HG03045 (cell line): Measurements from ENCODE around the gene PBRM1.
"Not testable (repeated sequence)": the region's sequence is repeated elsewhere in the genome, so short reads cannot be mapped to it uniquely, and the experiment has no call there.

Experiments
- ATAC-seq: cut with Tn5 transposase; IDR thresholded peaks from one replicate; pipeline ENCODE4 v1.9.1; 2021; ENCODE audit warnings: mild to moderate bottlenecking, moderate library complexity; ENCODE audit not compliant: unreplicated experiment

The PBRM1 gene

GRCh38 chr3:52704611-52705437, 19.1 kb upstream of the PBRM1 start:
- no peak for ATAC-seq

- no peak for ATAC-seq
These were observed 17.6 kb upstream of the PBRM1 start for GRCh38 chr3:52703341-52703740.

GRCh38 chr3:52697632-52697965, 11.9 kb upstream of the PBRM1 start:
- no peak for ATAC-seq

GRCh38 chr3:52696830-52697631, 11.3 kb upstream of the PBRM1 start:
- no peak for ATAC-seq

- ATAC-seq, result no peak
These were observed 10.3 kb upstream of the PBRM1 start for GRCh38 chr3:52695798-52696671.

GRCh38 chr3:52694528-52695189, 8.9 kb upstream of the PBRM1 start:
- ATAC-seq, result no peak

- no peak for ATAC-seq
These were observed 7.4 kb upstream of the PBRM1 start for GRCh38 chr3:52693071-52693470.

- ATAC-seq, result no peak
These were observed 4.8 kb upstream of the PBRM1 start for GRCh38 chr3:52690560-52690959.

GRCh38 chr3:52689151-52689550, 3.4 kb upstream of the PBRM1 start:
- no peak for ATAC-seq

GRCh38 chr3:52688266-52688665, 2.6 kb upstream of the PBRM1 start:
- no peak for ATAC-seq

- peak; percentile 75 for ATAC-seq
These were observed 416 bp downstream of the PBRM1 start for GRCh38 chr3:52685285-52685708.

- no peak for ATAC-seq
These were observed 1.5 kb downstream of the PBRM1 start for GRCh38 chr3:52684184-52684583.

- no peak for ATAC-seq
These were observed 2.1 kb downstream of the PBRM1 start for GRCh38 chr3:52683611-52684010.

GRCh38 chr3:52682016-52682415, 3.7 kb downstream of the PBRM1 start:
- no peak for ATAC-seq

- ATAC-seq, result no peak
These were observed 4.1 kb downstream of the PBRM1 start for GRCh38 chr3:52681596-52681995.

- ATAC-seq, result no peak
These were observed 5.9 kb downstream of the PBRM1 start for GRCh38 chr3:52679811-52680210.

- ATAC-seq, result no peak
These were observed 6.5 kb downstream of the PBRM1 start for GRCh38 chr3:52679199-52679538.

- ATAC-seq, result no peak
These were observed 7.2 kb downstream of the PBRM1 start for GRCh38 chr3:52678265-52679198.

GRCh38 chr3:52676201-52676600, 9.5 kb downstream of the PBRM1 start:
- not testable (repeated sequence) for ATAC-seq

GRCh38 chr3:52671676-52672075, 14.0 kb downstream of the PBRM1 start:
- no peak for ATAC-seq
